GM19240 (cell line): ENCODE results near the gene ACSS1.
"Not testable (repeated sequence)": the region's sequence is repeated elsewhere in the genome, so short reads cannot be mapped to it uniquely, and the experiment has no call there.

Source experiments
- DNase-seq: peaks from one replicate; pipeline ENCODE4 v3.0.0; 2011; ENCODE audit warnings: low spot score; ENCODE audit not compliant: insufficient read length

The ACSS1 gene

GRCh38 chr20:25013478-25014380, 44.2 kb downstream of the ACSS1 start:
- no peak for DNase-seq

GRCh38 chr20:25012616-25013189, 45.2 kb downstream of the ACSS1 start:
- no peak for DNase-seq

GRCh38 chr20:25011831-25012241, 46.1 kb downstream of the ACSS1 start:
- DNase-seq: no peak

- no peak for DNase-seq
These were observed 46.7 kb downstream of the ACSS1 start for GRCh38 chr20:25011261-25011660.

GRCh38 chr20:25009218-25010145, 48.5 kb downstream of the ACSS1 start:
- no peak for DNase-seq

GRCh38 chr20:25008388-25009217, 49.3 kb downstream of the ACSS1 start:
- no peak for DNase-seq

- DNase-seq: no peak
These were observed 50.2 kb downstream of the ACSS1 start for GRCh38 chr20:25007491-25008305.

- no peak for DNase-seq
These were observed 51.3 kb downstream of the ACSS1 start for GRCh38 chr20:25006431-25007167.

GRCh38 chr20:25005661-25006060, 52.3 kb downstream of the ACSS1 start:
- no peak for DNase-seq

GRCh38 chr20:25005220-25005619, 52.7 kb downstream of the ACSS1 start:
- no peak for DNase-seq

- no peak for DNase-seq
These were observed 54.9 kb downstream of the ACSS1 start for GRCh38 chr20:25003002-25003401.

GRCh38 chr20:25001323-25001722, 56.6 kb downstream of the ACSS1 start:
- not testable (repeated sequence) for DNase-seq

- no peak for DNase-seq
These were observed 57.6 kb downstream of the ACSS1 start for GRCh38 chr20:25000268-25000801.

GRCh38 chr20:24999568-24999967, 58.4 kb downstream of the ACSS1 start:
- DNase-seq: no peak

GRCh38 chr20:24998631-24999445, 59.1 kb downstream of the ACSS1 start:
- DNase-seq: no peak

GRCh38 chr20:24998121-24998520, 59.8 kb downstream of the ACSS1 start:
- no peak for DNase-seq

- DNase-seq: no peak
These were observed 61.2 kb downstream of the ACSS1 start for GRCh38 chr20:24996449-24997377.
